Astrocyte (in vitro differentiated cells and primary cell): Measurements from ENCODE around the gene UQCC2.

Experiments
- CTCF ChIP-seq: IDR thresholded peaks from 2 replicates; pipeline ENCODE4 v1.5.1; 2011; ENCODE audit warnings: low read depth, mild to moderate bottlenecking, inconsistent platforms, low read length, moderate library complexity; ENCODE audit not compliant: insufficient read depth
- EZH2 ChIP-seq: IDR thresholded peaks from 2 replicates; pipeline ENCODE4 v1.6.1; 2012; ENCODE audit warnings: mild to moderate bottlenecking, low read length, inconsistent platforms; ENCODE audit not compliant: insufficient read depth

GRCh38 chr6:33726696-33727095, 15.2 kb upstream of the UQCC2 start:
- TF ChIP-seq CTCF (no peak), EZH2 (no peak)
